GM19193 (cell line): ENCODE measurements around the gene B4GALNT1.

Experiments
- POLR2A ChIP-seq: IDR thresholded peaks from 4 replicates; pipeline ENCODE4 v1.6.1; 2011; ENCODE audit not compliant: insufficient read depth, insufficient read length; ENCODE audit errors: extremely low read depth

The B4GALNT1 gene

DNA sequence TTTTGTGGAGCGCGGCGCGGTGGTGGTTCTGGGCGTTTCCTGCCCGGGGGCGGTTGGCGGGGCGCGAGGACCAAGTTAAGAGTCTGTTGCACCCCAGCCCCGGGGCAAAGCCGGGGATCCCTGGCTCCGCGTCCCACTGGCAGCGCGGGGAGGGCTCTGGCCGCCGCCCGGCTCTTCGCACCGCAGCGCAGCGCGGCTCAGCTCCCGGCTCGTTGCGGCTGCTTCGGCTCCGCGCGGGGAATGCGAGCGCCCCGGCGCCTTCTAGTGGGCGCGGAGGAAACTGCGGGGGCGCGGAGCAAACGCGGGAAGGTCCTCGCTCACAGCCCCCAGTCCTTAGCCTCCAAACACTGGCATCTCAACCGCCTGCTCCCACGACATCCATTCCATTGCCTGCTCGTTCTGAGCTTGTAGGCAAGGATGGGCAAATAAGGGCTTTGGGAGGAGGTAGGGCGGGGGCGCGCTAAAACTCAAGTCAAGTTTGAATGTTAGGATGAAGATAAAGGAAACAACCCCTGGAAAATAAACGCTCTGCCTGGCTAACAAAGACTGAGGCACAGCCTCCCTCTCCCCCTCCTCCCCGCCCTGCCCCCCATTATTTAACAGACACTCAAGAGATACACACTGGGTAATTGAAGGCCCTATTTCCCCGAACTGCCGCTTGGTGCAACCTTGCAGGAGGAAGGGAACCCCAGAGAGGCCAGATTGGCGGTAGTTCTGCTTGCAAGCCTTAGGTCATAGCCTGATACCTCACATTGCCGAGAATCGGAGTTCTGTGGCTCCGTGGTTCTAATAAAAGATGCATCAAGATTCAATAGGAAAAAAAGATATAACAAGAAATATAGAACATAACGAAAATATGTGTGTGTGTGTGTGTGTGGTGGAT, at the start of gene B4GALNT1:
Gene B4GALNT1 (minus strand): TSS at position 244 of the 883 bp plus-strand sequence. CDS start 1,069 bp downstream, outside the sequence.
- TF ChIP-seq POLR2A, result no peak

DNA sequence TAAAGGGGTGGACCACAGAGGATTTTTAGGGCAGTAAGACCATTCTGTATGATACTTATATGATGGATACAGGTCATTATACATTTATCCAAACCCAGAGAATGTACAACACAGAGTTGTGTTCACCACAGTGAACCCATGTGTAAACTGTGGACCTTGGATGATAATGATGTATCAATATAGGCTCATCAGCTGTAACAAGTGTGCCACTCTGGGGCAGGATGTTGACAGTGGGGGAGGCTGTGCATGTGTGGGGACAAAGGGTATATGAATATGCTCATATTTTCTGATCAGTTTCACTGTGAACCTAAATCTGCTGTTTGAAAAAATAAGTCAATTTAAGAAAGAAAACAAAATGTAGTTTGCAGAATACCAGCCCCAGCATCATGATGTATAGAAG, 46.7 kb upstream of the B4GALNT1 start:
- TF ChIP-seq POLR2A, result no peak

DNA sequence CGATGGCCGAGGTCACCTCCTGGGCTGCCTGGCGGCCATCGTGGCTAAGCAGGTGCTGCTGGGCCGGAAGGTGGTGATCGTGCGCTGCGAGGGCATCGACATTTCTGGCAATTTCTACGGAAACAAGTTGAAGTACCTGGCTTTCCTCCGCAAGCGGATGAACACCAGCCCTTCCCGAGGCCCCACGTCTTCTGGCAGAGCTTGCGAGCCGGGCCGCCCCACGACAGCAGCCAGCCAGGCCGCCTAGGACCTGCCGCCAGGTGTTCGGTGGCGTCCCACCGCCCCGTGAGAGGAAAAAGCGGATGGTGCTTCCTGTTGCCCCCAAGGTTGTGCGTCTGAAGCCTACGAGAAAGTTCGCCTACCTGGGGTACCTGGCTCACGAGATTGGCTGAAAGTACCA, 41.7 kb upstream of the B4GALNT1 start:
- no peak for TF ChIP-seq POLR2A

DNA sequence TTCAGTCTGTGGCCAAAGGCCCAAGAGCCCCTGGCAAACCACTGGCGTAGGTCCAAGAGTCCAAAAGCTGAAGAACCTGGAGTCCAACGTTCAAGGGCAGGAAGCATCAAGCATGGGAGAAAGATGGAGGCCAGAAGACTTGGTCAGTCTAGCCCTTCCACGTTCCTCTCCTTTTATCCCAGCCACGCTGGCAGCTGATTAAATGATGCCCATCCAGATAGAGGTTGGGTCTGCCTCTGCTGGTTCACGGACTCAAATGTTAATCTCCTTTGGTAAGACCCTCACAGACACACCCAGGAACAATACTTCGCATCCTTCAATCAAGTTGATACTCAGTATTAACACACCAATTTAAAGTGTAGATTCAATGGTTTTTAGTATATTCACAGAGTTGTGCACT, 39.8 kb upstream of the B4GALNT1 start:
- TF ChIP-seq POLR2A, result no peak

DNA sequence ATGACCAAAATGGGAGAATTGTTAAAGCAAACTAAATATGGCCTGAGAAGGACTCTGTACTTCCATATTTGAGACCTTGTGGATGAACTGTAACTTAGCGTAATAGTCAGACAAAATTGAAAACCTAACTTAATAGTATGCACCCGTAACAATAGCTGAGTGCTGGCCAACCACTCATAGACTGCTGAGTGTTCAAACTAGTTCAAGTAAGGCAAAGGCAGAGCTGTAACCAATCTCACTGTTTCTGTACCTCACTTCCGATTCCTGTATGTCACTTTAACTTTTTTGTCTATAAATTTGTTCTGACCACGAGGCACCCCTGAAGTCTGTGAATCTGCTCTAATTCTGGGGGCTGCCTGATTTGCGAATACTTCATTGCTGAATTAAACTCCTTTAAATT, 33.9 kb upstream of the B4GALNT1 start:
- TF ChIP-seq POLR2A, result no peak

DNA sequence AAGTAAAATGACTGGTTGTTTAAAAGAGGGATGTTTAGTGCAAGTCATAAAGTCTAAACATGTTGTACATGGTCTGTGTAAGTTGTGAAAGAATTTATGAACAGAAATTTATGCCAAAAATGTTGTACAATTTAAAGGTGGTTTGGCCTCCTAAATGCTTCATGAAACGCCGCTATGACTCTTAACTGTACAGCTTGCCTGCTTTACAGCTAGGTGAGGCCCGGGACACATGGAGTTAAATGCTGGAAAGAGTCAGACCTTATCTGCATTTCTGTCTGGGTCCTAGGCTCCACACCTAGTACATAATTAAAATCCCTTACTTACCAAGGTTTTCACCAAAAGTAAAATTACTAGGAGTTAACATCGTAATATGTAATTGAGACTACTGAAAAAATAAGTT, 28.4 kb upstream of the B4GALNT1 start:
- TF ChIP-seq POLR2A, result no peak

DNA sequence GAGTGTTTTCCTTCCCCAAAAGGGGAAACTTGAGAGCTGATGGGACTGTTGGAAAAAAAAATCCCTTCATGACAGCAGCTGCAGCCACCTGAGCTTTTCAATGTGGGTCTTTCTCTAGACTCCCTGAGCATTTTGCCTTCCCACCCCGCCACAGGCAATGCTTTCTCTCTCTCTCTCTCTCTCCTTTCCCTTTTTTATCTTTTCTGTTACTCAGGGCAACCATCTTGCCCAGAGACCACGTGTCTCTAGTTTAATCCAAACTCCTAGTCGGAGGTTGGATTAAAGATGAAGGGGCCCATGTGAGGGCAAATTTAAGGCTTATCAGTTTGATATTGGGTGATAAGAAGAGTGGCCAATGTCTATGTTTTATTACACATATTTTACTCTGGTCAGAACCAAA, 25.9 kb upstream of the B4GALNT1 start:
- TF ChIP-seq POLR2A, result no peak

DNA sequence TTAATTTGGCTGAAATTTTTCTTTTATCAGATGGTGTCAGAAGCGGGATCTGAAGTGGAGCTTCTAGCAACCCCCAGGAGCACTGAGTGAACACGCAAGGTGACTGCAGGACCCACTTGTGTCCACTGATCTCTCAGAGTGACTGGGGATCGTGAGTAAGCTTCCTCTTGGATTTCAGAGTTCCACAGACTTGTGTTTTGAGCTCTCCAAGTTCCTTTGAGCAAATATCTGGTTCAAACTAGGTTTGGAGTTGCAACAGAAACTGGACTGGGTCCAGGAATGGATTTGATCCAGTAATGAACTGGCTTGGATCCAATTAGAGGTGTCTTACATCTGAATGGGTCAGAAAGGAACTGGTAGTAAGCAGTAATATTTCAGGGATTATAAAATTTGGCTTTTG, 24.7 kb upstream of the B4GALNT1 start:
- no peak for TF ChIP-seq POLR2A

DNA sequence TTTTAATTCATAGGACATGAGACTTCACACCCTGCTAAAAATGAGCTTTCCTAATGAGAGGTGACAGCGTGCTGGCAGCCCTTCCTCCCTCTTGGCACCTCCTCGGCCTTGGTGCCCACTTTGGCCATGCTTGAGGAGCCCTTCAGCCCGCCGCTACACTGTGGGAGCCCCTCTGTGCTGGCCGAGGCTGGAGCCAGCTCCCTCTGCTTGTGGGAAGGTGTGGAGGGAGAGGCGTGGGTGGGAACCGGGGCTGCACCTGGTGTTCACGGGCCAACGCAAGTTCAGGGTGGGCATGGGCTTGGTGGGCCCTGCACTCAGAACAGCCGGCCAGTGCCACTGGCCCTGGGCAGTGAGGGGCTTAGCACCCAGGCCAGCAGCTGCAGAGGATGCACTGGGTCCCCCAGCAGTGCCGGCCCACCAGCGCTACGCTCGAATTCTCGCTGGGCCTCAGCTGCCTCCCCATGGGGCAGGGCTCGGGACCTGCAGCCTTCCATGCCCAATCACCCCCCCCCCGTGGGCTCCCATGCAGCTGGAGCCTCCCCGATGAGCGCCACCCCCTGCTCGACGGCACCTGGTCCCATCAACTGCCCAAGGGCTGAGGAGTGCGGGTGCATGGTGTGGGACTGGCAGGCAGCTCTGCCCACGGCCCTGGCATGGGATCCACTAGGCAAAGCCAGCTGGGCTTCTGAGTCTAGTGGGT, 22.7 kb upstream of the B4GALNT1 start:
- no peak for TF ChIP-seq POLR2A

DNA sequence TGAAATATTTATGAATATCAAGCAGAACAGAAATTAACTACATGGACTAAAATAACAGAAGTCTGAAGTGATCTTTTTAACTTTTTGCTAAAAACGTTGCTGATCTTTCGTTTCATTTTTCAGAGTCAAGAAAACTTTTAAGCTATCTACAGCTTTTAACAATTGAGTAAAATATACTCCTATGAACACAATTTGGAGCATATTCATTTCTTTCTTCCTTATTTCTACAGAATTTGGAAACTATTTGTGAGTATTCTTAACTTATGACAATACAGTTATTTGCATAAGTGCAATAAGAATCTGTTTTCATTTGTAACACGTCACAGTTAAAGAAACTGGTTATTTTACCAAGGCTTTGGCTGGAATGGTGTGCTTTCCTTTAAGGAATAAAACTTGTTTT, 21.0 kb upstream of the B4GALNT1 start:
- TF ChIP-seq POLR2A, result no peak

DNA sequence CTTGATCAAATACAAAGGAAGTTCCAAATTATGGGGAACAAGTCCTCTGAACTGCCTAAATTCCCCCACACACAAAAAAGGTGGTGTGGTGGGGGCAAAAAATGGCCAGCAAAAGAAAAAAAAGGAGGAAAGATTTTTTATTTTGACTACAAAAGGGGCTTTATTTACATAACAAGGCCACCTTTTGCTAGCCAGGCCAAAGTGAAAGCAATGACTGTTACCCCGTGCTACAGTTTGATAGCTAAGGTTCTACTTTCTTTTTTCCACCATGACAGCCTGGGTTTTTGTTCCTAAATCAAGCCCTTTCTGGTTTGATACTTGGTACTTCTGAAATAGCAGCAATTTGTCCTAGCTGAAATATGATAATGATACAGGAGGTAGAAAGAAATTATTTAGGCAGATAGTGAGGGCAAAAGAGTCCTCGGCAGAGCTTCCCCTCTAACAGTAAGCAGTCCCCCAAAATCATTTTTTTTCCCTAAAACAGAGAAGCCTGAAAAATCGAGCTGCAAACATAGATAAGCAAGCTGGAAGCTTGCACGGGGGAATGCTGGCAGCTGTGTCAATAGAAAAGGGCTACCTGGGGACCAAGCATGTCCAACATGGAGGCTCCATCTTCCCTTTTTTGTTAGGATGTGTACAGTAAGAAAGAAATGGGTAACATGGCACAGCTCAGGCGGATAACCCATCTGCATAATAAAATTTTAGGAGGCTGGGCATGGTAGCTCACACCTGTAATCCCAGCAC, 8.9 kb upstream of the B4GALNT1 start:
- no peak for TF ChIP-seq POLR2A

DNA sequence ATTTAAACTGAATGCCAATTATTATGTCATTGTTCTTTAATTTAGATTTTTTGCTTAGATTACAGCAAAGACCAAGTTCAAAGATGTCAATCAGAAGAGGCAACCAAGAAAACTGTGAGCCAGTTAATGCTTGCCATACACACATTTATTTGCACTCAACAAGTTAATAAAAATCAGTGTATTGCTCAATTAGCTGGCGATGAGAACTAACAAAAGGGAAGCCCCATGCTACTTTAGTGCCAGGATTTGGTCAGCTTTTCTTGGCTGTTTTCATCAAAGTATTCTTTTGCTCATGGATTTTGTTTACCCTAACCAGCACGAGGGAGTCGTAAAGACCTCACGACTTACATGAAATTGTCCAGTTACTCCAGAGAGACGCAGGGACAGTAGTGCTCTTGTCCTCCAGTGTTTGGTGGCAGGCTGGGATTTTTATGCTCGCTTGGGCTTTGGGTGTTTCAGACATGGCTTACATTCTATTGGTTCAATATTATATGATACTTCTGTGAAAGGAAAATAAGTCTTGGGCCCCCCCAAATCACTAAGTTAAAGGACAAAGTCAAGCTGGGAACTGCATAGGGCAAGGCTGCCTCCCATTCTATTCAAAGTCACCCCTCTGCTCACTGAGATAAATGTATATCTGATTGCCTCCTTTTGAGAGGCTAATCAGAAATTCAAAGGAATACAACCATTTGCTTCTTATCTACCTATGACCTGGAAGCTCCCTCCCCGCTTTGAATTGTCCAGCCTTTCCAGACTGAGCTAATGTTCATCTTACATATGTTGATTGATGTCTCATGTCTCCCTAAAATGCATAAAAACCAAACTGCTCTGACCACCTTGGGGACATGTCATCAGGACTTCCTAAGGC, 7.4 kb upstream of the B4GALNT1 start:
- TF ChIP-seq POLR2A, result no peak

DNA sequence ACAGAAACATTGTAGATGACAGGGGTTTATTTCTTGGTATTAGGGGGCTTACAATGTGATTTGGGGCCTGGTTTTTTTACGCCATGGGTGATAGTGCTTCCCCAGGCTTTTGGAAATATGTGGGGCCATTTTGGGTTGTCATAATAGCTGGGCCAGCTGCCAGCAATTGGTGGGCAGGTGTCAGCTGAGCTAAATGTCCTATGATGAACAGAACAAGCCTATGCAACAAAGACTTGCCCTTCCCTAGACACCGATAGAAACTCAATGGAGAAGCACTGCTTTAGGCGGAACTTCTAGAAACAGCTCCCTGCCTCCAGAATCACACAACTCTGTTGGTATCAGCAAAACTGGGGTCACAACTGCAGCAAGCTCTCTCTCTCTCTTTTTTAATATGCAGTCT, 5.1 kb upstream of the B4GALNT1 start:
- TF ChIP-seq POLR2A, result no peak

DNA sequence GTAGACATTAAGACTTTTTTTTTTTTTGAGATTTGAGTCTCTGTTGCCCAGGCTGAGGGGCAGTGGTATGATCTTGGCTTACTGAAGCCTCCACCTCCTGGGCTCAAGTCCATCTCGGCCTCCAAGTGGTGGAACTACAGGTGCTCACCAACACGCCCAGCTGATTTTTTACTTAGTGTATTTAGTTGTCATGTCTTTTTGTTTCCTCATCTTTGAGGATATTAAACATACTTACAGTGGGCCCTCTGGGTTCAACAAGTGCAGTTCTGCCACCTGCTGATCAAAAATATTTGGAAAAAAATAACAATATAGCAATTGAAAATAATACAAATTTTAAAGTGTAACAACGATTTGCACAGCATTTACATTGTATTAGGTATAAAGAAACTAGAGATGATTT, 4.4 kb upstream of the B4GALNT1 start:
- no peak for TF ChIP-seq POLR2A

DNA sequence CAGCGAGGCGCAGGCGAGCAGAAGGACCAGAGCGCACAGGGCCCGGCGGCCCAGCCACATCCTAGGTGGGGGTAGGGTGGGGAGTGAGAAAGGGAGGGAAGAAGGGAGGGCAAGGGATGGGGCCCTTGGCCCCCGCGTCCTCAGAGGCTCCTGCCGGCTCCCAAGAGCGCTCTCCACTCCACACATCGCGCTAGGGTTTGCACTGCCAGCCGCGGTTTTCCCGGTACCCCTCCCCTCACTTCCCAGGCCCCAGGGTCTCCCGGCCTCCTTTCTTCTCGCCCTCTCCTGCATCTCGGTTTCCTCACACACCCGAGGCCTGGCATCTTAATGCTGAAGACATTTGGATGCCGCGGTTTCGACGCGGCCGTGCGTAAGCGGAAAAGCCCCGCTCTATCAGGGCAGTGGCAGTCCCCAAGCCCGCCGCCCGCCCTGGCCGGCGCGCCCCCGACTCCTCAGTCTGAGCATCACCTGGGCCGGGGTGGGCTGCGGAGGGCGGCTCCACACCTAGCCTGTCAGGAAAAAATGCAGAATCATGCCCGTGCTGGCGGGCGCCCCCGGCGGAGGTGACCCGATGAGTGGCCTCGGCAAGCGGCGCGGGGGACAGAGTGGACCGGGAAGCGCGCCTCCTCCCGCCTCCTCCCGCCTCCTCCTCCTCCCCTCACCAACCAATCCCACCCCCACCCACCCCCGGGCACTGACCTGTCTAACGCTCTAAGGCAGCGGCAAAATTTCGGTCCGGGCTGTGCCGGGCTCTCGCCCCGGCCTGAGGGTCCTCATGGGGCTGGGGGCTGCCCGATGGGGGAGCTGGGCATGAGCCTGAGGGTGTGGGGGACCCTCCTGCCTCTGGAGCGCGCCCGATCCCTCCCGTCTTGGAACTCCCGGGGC, 686 bp downstream of the B4GALNT1 start:
- no peak for TF ChIP-seq POLR2A
